ENCODE measurements around the gene OCA2.
"Not testable (repeated sequence)": the region's sequence is repeated elsewhere in the genome, so short reads cannot be mapped to it uniquely, and the experiment has no call there.

Gene OCA2

DNA sequence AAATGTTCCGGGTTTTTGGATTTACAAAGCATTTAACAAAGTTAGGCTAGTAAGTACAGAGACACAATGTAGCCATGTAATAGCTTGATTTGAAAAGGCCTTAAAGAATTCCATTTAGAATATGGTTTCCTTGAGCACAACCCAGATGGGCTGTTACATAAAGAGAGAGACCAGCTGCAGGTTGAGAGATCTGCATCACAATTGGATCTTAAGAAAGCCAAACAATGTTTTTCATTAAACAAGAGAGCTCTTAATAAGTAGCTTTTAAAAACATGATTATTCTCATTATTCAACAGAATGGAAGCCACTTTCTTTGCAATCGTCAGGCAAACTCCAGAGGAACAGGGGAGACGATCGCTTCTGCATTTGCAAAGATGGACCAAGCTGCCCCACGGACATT lies 300.3 kb downstream of the OCA2 start:
- no peak for DNase-seq

DNA sequence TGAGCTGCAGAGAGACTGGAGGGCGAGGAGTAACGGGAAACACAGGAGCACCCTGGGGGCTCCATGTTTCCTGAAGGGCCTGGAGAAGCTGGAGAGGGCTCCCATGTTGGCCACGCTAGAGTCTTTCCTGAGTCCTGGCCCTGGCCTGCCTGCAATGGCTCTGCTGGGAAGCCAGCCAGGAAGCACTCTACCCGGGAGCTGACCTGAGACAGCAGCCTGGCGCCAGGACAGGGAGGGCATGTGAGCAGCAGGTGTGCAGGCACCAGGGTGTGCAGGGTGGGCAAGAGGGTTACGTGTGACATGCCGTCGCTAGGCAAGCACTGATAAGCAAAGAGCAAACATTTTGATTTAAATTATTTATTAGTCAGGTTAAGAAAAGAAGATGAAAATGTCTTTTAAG lies 301.4 kb downstream of the OCA2 start:
- no peak for DNase-seq

DNA sequence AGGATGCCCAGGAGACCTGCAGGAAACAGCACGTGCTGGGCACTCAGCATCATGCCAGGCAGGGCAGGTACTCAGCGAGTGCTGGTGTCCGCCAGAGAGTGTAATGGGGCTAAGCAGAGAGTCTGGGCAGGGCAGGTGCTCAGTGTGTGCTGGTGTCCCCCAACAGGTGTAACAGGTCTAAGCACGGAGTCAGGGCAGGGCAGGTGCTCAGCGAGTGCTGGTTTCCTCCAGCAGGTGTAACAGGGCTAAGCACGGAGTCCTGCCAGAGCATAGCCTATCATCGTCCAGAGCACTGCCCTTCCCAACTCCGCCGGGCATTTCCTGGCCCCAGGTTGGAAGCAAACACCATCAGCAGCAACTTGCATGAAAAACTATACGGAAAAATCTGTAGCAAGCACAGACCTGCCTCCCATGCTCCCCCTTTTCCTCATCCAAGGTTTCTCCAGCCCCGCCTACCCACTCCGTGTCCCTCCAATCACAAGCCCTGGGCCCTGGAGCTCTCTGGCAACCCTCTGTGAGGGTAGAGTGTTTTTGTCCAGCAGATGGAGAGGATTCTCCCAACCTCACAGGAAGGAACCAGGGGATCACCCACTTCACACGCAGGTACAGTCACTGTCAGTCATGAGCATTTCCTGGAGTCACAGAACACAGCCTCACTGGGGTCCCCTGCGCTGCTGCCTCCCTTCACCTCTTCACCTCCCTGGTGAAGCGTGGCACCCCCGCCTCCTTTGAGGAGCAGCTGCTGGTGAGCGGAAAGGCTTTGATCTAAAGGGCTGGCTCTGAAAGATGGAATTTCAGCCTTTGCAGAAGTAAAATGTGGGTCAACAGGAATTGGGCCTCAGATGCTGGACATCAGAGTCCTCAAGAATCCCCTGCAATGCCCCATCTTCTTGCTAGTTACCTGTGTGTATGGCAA lies 302.5 kb downstream of the OCA2 start:
- DNase-seq = no peak

DNA sequence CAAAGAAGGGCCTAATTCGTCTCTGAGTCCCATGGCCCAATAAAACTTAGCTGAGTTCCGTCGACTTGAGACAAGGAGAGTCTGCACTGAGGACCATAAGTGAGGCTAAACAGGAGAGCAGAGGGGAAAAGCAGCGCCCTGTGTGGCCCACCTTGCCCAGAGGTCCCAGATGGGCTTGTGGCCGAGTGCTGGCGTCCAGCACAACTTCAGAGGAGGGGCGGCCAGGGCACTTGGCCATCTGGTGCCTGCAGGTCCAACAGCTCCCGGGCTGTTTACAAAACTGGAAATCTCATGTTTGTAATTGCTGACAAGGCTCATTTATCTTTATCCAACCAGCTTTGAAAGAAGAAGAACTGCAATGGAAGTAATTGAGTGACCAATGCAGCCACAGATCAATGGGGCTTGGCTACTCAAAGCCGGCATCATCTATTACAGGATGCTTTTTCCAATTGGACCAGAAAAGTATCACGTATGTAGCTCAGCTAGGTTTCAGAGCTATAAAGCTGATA lies 306.3 kb downstream of the OCA2 start:
- DNase-seq = no peak

DNA sequence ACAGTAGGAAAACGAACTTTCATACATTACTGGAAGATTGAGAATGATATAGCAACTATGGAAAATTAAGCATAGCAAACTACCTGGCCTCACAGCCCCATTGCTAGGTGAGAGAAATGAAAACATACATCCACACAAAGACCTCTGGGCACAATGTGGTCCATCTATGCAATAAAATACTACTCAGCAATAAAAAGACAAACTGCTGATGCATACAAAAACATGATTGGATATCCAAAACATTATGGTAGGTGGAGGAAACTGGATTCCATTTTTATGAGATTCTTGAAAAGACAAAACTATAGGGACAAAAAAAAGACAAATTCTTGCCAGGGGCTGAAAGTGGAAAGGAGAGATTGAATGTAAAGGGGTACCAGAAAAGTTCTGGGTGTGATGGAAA lies 308.8 kb downstream of the OCA2 start:
- DNase-seq = no peak

DNA sequence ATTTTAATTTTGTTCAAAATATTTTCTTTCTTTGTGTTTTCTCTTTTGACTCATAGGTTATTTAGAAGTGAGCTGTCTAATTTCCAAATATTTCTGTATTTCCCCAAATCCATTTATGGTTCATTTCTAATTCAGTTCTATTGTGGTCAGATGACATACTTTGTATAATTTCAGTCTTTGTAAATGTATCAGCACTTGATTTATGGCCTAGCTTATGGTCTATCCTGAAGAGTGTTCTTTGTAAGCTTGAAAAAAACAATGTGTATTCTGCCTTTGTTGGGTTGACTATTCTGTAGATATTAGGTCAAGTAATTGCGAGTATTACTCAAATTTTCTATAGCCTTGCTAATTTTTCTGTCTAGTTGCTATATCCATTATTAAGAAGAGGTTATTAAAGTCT lies 311.2 kb downstream of the OCA2 start:
- DNase-seq = no peak

DNA sequence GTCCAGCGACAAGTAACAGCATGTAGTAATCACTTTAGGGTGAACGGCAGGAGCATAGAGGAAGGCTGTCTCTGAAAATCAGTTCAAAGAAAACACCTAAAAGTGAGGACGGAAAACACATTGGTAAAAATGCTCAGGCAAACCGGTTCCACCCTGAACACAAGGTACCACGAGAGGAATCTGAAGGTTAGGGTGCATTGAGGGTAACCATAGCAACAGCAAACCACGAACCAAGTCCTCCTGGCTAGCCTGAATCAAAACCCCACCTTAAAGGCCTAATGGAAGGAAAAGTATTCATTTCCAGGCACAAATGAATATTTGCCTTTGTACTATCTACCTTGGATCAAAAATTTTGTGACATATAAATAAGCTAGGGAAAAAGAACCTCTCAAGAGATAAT lies 315.0 kb downstream of the OCA2 start:
- DNase-seq = no peak

DNA sequence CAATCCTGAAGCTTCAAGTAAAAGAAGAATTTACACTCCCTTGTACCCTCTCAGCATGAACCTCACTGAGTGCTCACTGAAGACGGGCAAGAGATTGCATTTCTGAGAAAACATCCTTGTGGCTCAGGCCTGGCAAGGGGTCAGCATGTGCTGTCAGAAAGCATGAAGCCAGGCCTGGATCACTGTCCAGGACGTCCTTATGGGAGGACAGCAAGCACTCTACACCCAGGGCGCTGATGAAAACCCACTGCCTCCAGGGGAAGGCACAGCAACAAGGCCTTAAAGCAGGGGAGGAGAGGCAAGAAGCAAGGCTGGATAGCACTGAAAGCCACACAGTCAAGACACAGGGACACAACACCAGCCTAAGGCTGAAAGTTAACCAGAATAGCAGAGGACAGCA lies 315.4 kb downstream of the OCA2 start:
- no peak for DNase-seq

DNA sequence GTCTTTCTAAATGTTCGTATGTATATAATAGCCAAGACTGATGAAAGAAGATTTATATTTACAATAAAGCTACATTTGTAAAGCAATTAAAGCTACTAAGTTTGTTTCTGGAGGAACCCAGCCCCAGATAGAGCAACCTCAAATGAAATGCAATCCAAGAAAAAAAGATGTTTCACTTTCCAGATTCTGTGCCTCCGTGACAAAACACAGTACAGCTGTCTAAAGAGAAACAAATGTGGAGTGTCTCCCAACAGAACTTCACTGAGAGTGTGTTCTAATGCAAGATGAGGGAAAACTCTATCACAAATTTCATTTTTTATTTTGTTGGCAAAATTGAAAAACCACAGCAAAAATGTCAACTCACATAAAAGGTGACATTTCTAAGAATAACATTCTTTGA lies 317.0 kb downstream of the OCA2 start:
- DNase-seq = no peak

DNA sequence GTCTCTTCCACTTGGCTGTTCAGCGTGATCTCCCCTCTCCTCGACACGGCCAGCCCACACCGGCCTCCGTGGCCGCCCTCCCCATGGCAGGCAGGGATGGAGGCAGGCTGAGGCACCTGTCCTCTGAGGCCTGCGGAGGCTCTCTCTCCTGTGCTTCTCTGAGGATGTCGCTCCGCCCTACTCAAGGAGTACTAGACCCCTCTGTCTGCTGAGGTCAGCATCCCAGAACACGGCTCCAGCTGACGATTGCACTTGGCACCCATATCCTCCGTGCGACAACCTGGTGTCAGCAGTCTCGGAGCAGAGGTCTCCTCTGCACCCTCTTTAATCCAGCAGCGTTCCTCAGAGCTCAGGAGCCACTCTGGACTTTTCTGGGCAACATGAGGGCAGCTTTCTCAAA lies 322.6 kb downstream of the OCA2 start:
- DNase-seq = no peak

DNA sequence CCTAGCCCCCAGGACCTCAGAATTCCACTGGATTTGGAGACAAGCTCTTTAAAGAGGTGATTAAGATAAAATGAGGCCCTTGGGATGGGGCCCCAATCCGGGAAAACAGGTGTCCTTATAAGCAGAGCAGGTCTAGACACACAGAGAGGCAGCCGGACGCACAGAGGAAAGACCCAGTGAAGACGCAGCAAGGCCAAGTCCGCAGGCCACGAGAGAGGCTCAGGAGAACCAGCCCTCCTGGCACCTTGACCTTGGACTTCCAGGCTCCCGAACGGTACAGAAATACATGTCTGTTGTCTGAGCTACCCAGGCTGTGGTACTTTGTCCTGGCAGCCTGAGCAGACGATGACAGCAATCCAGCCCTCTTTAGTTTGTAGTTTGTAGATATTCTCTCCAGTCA lies 324.5 kb downstream of the OCA2 start:
- no peak for DNase-seq

DNA sequence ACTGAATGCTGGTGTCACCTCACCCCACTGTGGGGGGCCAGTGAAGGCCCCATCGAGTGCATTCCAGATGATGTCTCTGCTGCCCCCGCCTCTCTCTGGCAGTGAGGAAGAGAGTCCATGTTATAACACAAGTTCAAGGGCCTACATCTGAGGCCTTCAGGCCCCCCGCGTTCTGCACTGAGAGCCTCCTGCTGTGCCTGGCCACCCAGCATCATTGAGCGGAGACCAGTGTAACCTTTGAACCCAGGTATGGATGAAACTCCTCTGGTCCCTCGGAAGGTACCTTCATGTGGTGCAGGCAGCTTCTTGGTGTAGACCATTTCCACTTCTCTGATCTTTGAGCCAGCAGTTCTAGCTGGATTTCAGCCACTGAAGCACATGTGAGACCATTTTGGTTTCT lies 324.9 kb downstream of the OCA2 start:
- no peak for DNase-seq

DNA sequence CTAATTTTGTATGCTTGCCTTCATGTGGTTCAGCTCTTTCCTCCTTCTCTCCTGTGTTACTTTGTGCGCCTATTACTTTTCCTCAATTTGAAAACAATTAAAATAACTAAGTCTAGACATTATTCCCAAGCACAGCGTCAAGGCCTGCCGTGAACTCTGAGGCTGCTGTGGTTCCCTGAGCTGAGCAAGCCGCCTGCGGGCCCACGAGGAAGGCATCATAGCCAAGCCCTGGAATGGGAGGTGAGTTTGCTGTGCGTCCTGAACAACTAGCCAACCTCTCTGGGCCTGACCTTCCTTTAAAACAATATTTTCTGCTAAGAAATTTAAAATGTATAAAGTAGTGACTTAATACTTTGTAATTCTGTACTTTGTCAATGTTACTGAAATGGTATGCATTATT lies 327.2 kb downstream of the OCA2 start:
- no peak for DNase-seq

DNA sequence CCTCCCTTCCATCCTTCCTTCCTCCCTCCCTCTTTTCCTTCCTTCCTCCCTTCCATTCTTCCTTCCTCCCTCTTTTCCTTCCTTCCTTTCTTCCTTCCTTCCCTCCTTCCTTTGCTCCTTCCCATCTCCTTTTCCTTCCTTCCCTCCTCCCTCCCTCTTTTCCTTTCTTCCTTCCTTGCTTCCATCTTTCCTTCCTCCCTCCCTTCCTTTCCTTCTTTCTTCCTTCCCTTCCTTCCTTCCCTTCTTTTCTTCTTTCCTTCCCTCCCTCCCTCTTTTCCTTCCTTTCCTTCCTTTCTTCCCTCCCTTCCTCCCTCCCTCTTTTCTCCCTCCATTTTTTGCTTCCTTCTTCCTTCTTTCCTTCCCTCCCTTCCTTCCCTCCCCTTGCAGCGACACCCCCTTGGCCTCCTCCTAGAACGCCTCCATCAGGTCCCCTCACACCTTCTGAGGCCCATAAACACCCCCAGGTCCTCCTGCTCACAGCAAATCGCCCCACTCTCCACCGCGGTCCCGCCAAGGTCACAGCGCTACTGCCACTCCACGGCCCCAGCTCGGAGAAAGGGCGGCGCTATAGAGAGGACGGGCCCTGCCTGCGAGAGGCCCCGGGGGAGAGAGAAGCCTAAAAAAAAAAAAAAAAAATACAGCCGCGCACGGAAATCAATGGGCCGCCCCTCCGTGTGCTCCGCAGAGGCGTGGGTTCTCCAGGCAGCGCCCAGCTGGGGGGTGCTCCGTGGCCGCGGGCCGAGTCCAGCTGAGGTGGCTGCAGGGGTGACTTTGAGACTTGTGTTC lies 328.2 kb downstream of the OCA2 start:
- no peak for DNase-seq

DNA sequence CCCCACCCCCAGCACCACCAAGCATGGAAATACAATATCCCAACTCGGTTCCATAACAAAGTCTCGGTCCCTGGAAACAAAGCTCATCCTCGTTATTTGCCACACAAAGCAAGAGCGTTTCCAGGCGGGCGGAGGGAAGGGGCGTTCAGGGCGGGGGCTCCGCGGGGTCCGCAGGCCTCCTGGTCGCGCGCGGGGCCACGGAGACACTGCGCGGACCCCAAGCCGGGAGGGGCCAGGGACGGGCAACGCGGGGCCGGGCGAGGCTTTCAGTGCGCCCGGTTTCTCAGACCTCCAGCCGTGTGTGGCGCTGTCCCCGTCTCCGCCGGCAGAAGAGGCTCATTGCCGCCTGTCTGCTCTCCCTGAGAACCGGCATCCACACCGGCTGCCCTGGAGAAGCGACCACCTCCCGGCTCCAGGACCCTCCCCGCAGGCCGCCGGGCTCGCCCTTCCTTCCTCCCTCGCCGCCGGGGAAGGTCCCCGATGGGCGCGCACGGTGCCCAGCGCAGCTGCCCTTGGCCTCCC lies 329.0 kb downstream of the OCA2 start:
- no peak for DNase-seq

DNA sequence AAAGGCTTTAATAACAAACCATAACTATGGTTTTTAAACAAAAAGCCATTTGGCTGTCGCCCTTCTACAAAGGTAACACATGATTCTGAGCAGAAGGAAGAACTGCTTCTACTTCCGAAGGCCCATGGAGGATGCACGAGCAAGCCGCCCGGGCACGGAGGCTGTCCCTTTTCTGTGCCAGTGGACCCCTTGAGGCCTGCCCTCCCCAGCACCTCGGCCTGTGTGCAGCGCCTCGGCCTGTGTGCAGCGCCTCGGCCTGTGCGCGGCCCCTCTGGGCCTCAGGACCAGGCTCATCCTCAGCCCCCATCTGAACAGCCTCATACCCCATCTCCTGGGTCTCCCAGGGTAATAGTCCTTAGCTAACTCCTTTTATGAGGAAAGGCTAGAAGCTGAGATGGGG lies 329.5 kb downstream of the OCA2 start:
- DNase-seq = no peak

DNA sequence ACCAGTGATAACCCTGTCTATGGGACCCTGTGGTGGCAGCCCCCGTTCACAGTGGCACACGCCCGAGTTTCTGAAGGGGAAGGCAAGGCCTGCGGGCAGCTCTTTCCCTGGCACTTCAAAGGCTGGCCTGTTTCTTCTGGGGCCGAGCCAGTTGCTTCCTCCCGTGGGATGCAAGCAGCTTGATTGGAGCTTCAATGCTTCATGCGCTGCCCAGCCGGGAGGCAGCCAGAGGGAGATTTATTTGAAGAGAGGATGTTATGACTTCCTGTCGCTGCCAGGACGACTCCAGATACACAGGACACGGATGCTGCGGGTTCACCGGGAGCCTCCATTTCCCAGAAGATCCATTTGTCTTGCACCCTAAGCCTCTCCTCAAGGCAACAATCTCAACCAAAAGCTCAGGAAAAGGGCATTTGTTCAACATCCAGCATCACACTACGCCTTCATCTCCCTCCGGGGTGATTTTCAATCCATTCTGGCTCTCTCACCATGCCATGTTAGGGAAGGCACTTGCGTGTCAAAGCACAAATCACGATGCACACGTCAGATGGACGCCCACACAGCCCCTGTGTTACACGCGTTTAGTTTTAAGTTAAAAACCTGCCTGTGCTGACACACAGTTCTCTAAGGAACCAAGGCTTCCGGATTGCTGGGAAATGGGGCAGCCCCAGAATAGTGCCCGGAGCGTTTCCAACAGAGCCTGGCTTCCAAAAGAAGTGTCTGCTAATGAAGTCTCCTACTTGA lies 330.2 kb downstream of the OCA2 start:
- no peak for DNase-seq

DNA sequence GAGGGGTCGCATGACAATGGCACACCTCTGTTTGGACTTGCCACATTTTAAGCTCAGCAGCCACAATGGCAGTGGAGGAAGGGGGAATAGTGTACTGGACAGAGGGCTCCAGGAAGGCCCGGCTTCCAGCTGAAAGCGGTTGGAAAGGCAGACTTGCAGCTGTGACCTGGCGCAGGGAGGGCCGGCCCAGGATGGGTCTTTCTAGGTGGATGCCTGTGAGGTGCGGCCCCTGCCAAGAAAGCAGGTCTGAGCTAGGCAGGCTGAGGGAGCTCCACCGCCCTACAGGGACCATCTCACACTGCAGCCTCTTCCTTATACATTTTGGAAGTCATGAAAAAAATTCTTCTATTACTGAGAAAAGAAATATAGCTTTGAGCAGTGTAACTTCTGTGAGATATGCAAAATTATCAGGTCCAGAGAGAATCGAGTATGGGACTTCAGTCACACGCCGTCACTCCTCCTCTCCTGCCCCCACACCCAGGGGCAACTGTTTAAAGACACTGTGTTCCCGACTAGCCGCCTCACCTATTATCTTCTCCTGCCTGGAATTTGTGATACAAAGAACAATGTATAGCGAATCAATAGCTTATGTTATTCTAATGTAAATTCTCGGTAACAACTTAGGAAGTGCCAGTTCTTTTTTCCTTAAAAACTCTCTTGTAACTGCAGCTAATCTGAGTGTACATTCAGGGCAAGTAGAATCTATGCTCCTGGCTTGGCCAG lies 331.0 kb downstream of the OCA2 start:
- DNase-seq = no peak

DNA sequence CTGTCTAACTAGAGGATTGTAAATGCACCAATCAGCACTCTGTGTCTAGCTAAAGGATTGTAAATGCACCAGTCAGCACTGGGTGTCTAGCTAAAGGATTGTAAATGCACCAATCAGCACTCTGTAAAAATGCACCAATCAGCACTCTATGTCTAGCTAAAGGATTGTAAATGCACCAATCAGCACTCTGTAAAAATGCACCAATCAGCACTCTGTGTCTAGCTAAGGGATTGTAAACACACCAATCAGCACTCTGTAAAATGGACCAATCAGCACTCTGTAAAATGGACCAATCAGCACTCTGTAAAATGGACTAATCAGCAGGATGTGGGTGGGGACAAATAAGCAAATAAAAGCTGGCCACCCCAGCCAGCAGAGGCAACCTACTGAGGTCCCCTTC lies 331.7 kb downstream of the OCA2 start:
- not testable (repeated sequence) for DNase-seq

DNA sequence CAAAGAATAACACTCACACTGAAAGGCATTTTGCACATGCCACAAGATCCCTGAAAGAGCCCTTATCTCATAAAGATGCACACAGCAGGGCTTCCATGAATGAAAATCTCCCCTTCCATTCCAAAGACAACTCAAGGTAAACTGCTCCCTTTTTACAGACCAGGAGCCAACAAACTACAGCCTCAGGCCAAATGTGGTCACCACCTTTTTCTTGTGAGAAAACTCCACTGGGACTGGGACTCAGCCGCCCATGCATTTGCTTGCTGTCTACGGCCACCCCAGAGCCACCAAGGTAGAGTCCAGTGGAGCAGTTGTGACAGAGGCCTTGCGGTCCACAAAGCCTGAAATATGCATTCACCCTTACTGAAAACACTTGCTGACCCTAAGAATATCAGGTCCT lies 334.8 kb downstream of the OCA2 start:
- no peak for DNase-seq

DNA sequence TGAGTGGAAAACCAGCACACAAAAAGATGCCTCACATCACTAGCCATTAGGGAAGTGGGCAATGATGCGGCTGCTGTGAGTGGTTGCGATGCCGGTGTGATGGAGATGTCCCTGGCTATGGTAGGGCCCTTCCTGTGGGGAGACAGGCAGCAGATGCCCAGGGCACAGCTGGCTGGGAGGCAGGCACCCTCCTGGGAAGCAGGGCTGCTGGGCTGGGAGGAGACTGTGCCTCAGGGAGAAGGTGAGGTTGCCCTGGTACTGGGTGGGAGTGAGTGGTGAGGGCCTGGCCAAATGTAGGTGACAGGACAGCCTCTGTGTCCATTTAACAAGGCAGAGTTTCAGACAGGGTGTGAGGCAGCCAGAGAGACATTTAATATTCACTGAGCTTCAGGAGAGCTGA lies 335.6 kb downstream of the OCA2 start:
- DNase-seq = no peak

DNA sequence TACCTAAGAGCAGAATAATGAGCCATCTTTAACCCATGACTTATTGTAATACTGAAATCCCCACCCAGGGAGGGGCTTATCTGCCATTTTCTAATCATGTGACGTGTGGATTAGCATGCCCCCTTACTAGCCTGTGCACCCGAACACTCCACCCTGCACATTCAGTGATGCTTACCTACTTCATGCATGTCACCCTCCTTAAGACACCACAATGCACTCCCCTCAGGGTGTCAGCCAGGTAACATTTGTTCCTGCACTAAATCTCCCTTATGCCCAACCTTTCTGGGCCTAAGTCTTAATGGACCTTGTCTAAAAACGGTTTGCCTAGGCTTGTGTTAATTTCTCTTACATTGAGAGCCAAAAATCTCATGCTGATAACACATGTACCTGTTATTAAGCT lies 336.6 kb downstream of the OCA2 start:
- DNase-seq = no peak

Data from activated T-cell treated with anti-CD3 and anti-CD28 coated beads, Interleukin-2, amount 50 U/mL, for 1 hour (primary cell).